SK-N-SH treated with all-trans-retinoic acid at 6 μM for 48 hours (cell line): ENCODE measurements around the gene SKI.

ENCODE experiments used
- ARNTL ChIP-seq: fragments of 450-650 bp; formaldehyde crosslinking; IDR thresholded peaks from 2 replicates; pipeline ENCODE4 v1.5.0; 2020; ENCODE audit warnings: low read depth, mild to moderate bottlenecking, moderate library complexity, borderline replicate concordance
- CSRNP3 ChIP-seq: fragments of 250-450 bp; sonication (Bioruptor Pico); IDR thresholded peaks from 2 replicates; pipeline ENCODE4 v1.5.1; 2021; ENCODE audit warnings: mild to moderate bottlenecking, moderate library complexity
- ESRRG ChIP-seq: fragments of 250-450 bp; sonication (Bioruptor Pico); IDR thresholded peaks from 2 replicates; pipeline ENCODE4 v1.6.1; 2021; ENCODE audit warnings: mild to moderate bottlenecking
- OSR1 ChIP-seq: fragments of 250-450 bp; sonication (Bioruptor Pico); IDR thresholded peaks from 2 replicates; pipeline ENCODE4 v1.8.0; 2022; ENCODE audit warnings: moderate library complexity, mild to moderate bottlenecking, inconsistent platforms
- TOX ChIP-seq: fragments of 250-450 bp; sonication (Bioruptor Pico); IDR thresholded peaks from 2 replicates; pipeline ENCODE4 v1.8.0; 2021; ENCODE audit warnings: mild to moderate bottlenecking, moderate library complexity, borderline replicate concordance
- ZNF70 ChIP-seq: fragments of 450-650 bp; formaldehyde crosslinking; IDR thresholded peaks from 2 replicates; pipeline ENCODE4 v1.5.0; 2020; ENCODE audit warnings: mild to moderate bottlenecking, moderate library complexity
- ZNF8 ChIP-seq: fragments of 450-650 bp; formaldehyde crosslinking; IDR thresholded peaks from 2 replicates; pipeline ENCODE4 v1.5.0; 2020; ENCODE audit warnings: mild to moderate bottlenecking, moderate library complexity
- TF ChIP-seq, protein P1 (sequence below): fragments of 250-450 bp; sonication (Bioruptor Pico); IDR thresholded peaks from 2 replicates; pipeline ENCODE4 v1.5.1; 2020; ENCODE audit warnings: low read depth, mild to moderate bottlenecking, moderate library complexity
- TF ChIP-seq, protein P2 (sequence below): fragments of 250-450 bp; sonication (Bioruptor Pico); IDR thresholded peaks from 2 replicates; pipeline ENCODE4 v1.8.0; 2020; ENCODE audit warnings: mild to moderate bottlenecking, moderate library complexity, borderline replicate concordance

GRCh38 chr1:2215329-2215728 is 12.8 kb upstream of the SKI start:
- TF ChIP-seq ESRRG (CRISPR knock-in tag) (no peak), ZNF8 (CRISPR knock-in tag) (no peak), ZNF70 (no peak), CSRNP3 (CRISPR knock-in tag) (no peak), TOX (CRISPR knock-in tag) (no peak), ARNTL (CRISPR knock-in tag) (no peak), OSR1 (CRISPR knock-in tag) (no peak)
- TF ChIP-seq, protein P1, sequence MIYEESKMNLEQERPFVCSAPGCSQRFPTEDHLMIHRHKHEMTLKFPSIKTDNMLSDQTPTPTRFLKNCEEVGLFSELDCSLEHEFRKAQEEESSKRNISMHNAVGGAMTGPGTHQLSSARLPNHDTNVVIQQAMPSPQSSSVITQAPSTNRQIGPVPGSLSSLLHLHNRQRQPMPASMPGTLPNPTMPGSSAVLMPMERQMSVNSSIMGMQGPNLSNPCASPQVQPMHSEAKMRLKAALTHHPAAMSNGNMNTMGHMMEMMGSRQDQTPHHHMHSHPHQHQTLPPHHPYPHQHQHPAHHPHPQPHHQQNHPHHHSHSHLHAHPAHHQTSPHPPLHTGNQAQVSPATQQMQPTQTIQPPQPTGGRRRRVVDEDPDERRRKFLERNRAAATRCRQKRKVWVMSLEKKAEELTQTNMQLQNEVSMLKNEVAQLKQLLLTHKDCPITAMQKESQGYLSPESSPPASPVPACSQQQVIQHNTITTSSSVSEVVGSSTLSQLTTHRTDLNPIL (CRISPR knock-in tag) = no peak
- TF ChIP-seq, protein P2, sequence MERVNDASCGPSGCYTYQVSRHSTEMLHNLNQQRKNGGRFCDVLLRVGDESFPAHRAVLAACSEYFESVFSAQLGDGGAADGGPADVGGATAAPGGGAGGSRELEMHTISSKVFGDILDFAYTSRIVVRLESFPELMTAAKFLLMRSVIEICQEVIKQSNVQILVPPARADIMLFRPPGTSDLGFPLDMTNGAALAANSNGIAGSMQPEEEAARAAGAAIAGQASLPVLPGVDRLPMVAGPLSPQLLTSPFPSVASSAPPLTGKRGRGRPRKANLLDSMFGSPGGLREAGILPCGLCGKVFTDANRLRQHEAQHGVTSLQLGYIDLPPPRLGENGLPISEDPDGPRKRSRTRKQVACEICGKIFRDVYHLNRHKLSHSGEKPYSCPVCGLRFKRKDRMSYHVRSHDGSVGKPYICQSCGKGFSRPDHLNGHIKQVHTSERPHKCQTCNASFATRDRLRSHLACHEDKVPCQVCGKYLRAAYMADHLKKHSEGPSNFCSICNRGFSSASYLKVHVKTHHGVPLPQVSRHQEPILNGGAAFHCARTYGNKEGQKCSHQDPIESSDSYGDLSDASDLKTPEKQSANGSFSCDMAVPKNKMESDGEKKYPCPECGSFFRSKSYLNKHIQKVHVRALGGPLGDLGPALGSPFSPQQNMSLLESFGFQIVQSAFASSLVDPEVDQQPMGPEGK (CRISPR knock-in tag) = no peak
